Esophagus squamous epithelium (tissue), 4 donors: ENCODE results near the gene SYNM.

Source experiments
- POLR2A ChIP-seq, 4 donors: fragments of 450-650 bp; IDR thresholded peaks; one replicate each; pipeline ENCODE4 v1.6.1; 2017; ENCODE audit warnings: antibody characterized with exemption in 4 of 4, mild to moderate bottlenecking in 4 of 4, moderate library complexity in 3 of 4
- TF ChIP-seq, protein P1 (sequence below), 6 experiments: fragments of 450-650 bp in 4 of 6; fragments of 200-600 bp in 2 of 6; sonication (generic) in 2 of 6; IDR thresholded peaks; one replicate each; pipeline ENCODE4 v1.5.1; 2016 to 2019; ENCODE audit warnings: antibody characterized with exemption in 6 of 6, mild to moderate bottlenecking in 4 of 6, moderate library complexity in 4 of 6

DNA sequence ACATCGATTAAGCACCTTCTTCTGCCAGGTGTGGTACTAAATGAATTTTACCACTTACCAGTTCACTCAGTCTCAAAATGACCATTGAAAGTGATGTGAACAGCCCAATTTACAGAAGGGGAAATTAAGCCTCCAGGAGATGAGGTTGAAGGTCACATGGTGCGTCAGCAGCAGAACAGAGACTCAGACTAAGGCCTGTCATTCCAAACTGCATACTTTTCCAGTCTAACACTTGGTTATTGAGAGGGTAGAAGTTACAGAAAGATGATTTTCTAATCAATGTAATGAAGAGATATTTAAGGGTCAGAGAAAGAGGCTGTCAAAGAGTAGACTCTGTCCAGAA, 76.1 kb downstream of the SYNM start:
- TF ChIP-seq, protein P1, sequence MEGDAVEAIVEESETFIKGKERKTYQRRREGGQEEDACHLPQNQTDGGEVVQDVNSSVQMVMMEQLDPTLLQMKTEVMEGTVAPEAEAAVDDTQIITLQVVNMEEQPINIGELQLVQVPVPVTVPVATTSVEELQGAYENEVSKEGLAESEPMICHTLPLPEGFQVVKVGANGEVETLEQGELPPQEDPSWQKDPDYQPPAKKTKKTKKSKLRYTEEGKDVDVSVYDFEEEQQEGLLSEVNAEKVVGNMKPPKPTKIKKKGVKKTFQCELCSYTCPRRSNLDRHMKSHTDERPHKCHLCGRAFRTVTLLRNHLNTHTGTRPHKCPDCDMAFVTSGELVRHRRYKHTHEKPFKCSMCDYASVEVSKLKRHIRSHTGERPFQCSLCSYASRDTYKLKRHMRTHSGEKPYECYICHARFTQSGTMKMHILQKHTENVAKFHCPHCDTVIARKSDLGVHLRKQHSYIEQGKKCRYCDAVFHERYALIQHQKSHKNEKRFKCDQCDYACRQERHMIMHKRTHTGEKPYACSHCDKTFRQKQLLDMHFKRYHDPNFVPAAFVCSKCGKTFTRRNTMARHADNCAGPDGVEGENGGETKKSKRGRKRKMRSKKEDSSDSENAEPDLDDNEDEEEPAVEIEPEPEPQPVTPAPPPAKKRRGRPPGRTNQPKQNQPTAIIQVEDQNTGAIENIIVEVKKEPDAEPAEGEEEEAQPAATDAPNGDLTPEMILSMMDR (IDR thresholded peaks at IDR 0.05) = no peak
- TF ChIP-seq POLR2A (IDR thresholded peaks at IDR 0.05) = no peak
